GM18867 (cell line): Measurements from ENCODE around the gene CLIP1.
A peak's percentile ranks its signal among the peaks of the same experiment; 100 is the strongest.

Experiments used
- ATAC-seq: cut with Tn5 transposase; IDR thresholded peaks from one replicate; pipeline ENCODE4 v1.9.1; 2021; ENCODE audit warnings: mild to moderate bottlenecking, moderate library complexity; ENCODE audit not compliant: unreplicated experiment

Gene CLIP1

GRCh38 chr12:122318607-122319605 lies 103.6 kb downstream of the CLIP1 start:
- no peak for ATAC-seq

- no peak for ATAC-seq
These were observed 109.5 kb downstream of the CLIP1 start for GRCh38 chr12:122312926-122313325.

GRCh38 chr12:122311696-122312095 lies 110.8 kb downstream of the CLIP1 start:
- ATAC-seq: no peak

- no peak for ATAC-seq
These were observed 111.7 kb downstream of the CLIP1 start for GRCh38 chr12:122310626-122311333.

- no peak for ATAC-seq
These were observed 112.8 kb downstream of the CLIP1 start for GRCh38 chr12:122309564-122310121.

GRCh38 chr12:122308811-122309210 lies 113.7 kb downstream of the CLIP1 start:
- ATAC-seq: no peak

- no peak for ATAC-seq
These were observed 116.1 kb downstream of the CLIP1 start for GRCh38 chr12:122306407-122306806.

- ATAC-seq: no peak
These were observed 117.5 kb downstream of the CLIP1 start for GRCh38 chr12:122304924-122305323.

- ATAC-seq: no peak
These were observed 119.4 kb downstream of the CLIP1 start for GRCh38 chr12:122303068-122303467.

- ATAC-seq: no peak
These were observed 124.3 kb downstream of the CLIP1 start for GRCh38 chr12:122298071-122298748.

GRCh38 chr12:122297494-122297893 lies 125.0 kb downstream of the CLIP1 start:
- no peak for ATAC-seq

GRCh38 chr12:122295877-122296276 lies 126.6 kb downstream of the CLIP1 start:
- no peak for ATAC-seq

GRCh38 chr12:122293081-122293480 lies 129.4 kb downstream of the CLIP1 start:
- peak; percentile 82 for ATAC-seq

- no peak for ATAC-seq
These were observed 131.0 kb downstream of the CLIP1 start for GRCh38 chr12:122291431-122291830.

GRCh38 chr12:122283680-122284079 lies 138.8 kb downstream of the CLIP1 start:
- no peak for ATAC-seq

GRCh38 chr12:122282061-122282460 lies 140.4 kb downstream of the CLIP1 start:
- ATAC-seq: no peak

- no peak for ATAC-seq
These were observed 146.2 kb downstream of the CLIP1 start for GRCh38 chr12:122276242-122276641.

- ATAC-seq: no peak
These were observed 147.0 kb downstream of the CLIP1 start for GRCh38 chr12:122275459-122275858.

GRCh38 chr12:122266230-122266901 lies 156.1 kb downstream of the CLIP1 start, which contains the start of gene VPS33A:
Gene VPS33A (minus strand): TSS chr12:122266494. CDS start chr12:122266408, 86 bp downstream.
- peak; percentile 86 for ATAC-seq

GRCh38 chr12:122265886-122266229 lies 156.6 kb downstream of the CLIP1 start:
- ATAC-seq: peak; percentile 27
